CD14-positive monocyte (primary cell): ENCODE results near the gene APC. TPM values are rescaled to one million over a fixed set of nuclear protein-coding genes. Genes with fewer than 3 reads are reported as not detected.

Source experiments
- DNase-seq, 3 donors: peaks; one replicate each; pipeline ENCODE4 v3.0.0-alpha.2; 2011 to 2022
- H2AFZ ChIP-seq: 2 replicates; pipeline ENCODE4 v1.6.0; 2012; ENCODE audit warnings: mild to moderate bottlenecking, low read depth, low read length, inconsistent platforms; ENCODE audit not compliant: insufficient read depth, poor library complexity, severe bottlenecking
- H3K27ac ChIP-seq, 2 donors: 1 replicate in 1 of 2; 2 replicates in 1 of 2; pipeline ENCODE4 v1.5.1; 2012 to 2013; ENCODE audit warnings: low read length in 2 of 2, control low read depth in 1 of 2, inconsistent platforms in 1 of 2, low read depth in 1 of 2, mild to moderate bottlenecking in 1 of 2
- H3K27me3 ChIP-seq, 2 donors: one replicate each; pipeline versions ENCODE4 v1.6.0 to v1.6.1; 2011 to 2013; ENCODE audit warnings: low read length in 2 of 2; ENCODE audit not compliant: control insufficient read depth in 2 of 2, insufficient read depth in 2 of 2
- H3K36me3 ChIP-seq, 2 donors: replicated peaks in 1 of 2; 1 replicate in 1 of 2; 2 replicates in 1 of 2; pipeline versions ENCODE4 v1.5.1 to v1.6.1; 2012 to 2013; ENCODE audit warnings: low read length in 2 of 2, control low read depth in 1 of 2, inconsistent platforms in 1 of 2, mild to moderate bottlenecking in 1 of 2; ENCODE audit not compliant: insufficient read depth in 2 of 2, control insufficient read depth in 1 of 2
- H3K4me1 ChIP-seq, 2 donors: 1 replicate in 1 of 2; 2 replicates in 1 of 2; pipeline versions ENCODE4 v1.5.1 to v1.6.1; 2012 to 2013; ENCODE audit warnings: low read length in 2 of 2, control low read depth in 1 of 2, inconsistent platforms in 1 of 2, mild to moderate bottlenecking in 1 of 2, moderate library complexity in 1 of 2; ENCODE audit not compliant: insufficient read depth in 2 of 2, control insufficient read depth in 1 of 2
- H3K4me2 ChIP-seq: replicated peaks from 2 replicates; pipeline ENCODE3; 2012; ENCODE audit warnings: low read length, moderate library complexity, mild to moderate bottlenecking; ENCODE audit not compliant: poor library complexity, severe bottlenecking; ENCODE audit errors: extremely low read depth
- H3K4me3 ChIP-seq, 3 experiments: fragments of 200-600 bp in 1 of 3; sonication (generic) in 1 of 3; replicated peaks in 1 of 3; 1 replicate in 2 of 3; 2 replicates in 1 of 3; pipeline ENCODE4 v1.5.1; 2011 to 2013; ENCODE audit warnings: low read length in 3 of 3, mild to moderate bottlenecking in 3 of 3, control low read depth in 2 of 3, low read depth in 2 of 3, inconsistent platforms in 1 of 3, moderate library complexity in 1 of 3
- H3K79me2 ChIP-seq: 2 replicates; pipeline ENCODE4 v1.6.0; 2012; ENCODE audit warnings: mild to moderate bottlenecking, control low read depth, inconsistent platforms, low read length, moderate library complexity; ENCODE audit not compliant: insufficient read depth
- H3K9ac ChIP-seq: 2 replicates; pipeline ENCODE4 v1.6.0; 2017; ENCODE audit warnings: low read length, mild to moderate bottlenecking; ENCODE audit not compliant: insufficient read depth, poor library complexity, severe bottlenecking
- H3K9me3 ChIP-seq, 2 donors: replicated peaks in 1 of 2; 1 replicate in 1 of 2; 2 replicates in 1 of 2; pipeline versions ENCODE4 v1.5.1 to v1.6.1; 2012 to 2013; ENCODE audit warnings: low read length in 2 of 2, control low read depth in 1 of 2; ENCODE audit not compliant: control insufficient read depth in 1 of 2, insufficient read depth in 1 of 2
- H4K20me1 ChIP-seq: 2 replicates; pipeline ENCODE4 v1.6.0; 2012; ENCODE audit warnings: mild to moderate bottlenecking, low read length, control low read depth, moderate library complexity; ENCODE audit not compliant: insufficient read depth
- H3K27ac Mint-ChIP-seq, 7 donors: one replicate each; pipeline ENCODE4 v1.8.0; 2020; ENCODE audit warnings: mild to moderate bottlenecking in 7 of 7, mixed read lengths in 7 of 7, moderate library complexity in 6 of 7, inconsistent platforms in 2 of 7
- H3K27me3 Mint-ChIP-seq, 3 donors: one replicate each; pipeline ENCODE4 v1.8.0; 2021 to 2022; ENCODE audit warnings: low read depth in 3 of 3, mild to moderate bottlenecking in 3 of 3, mixed read lengths in 3 of 3, moderate library complexity in 3 of 3, inconsistent platforms in 1 of 3
- H3K36me3 Mint-ChIP-seq, 2 donors: one replicate each; pipeline ENCODE4 v1.8.0; 2020; ENCODE audit warnings: mixed read lengths in 2 of 2, inconsistent platforms in 1 of 2, mild to moderate bottlenecking in 1 of 2
- H3K4me1 Mint-ChIP-seq: one replicate; pipeline ENCODE4 v1.8.0; 2020; ENCODE audit warnings: mild to moderate bottlenecking, mixed read lengths
- H3K4me3 Mint-ChIP-seq, 2 donors: one replicate each; pipeline ENCODE4 v1.8.0; 2020; ENCODE audit warnings: mild to moderate bottlenecking in 2 of 2, mixed read lengths in 2 of 2, moderate library complexity in 1 of 2
- H3K9me3 Mint-ChIP-seq, 7 donors: one replicate each; pipeline ENCODE4 v1.8.0; 2020 to 2022; ENCODE audit warnings: mixed read lengths in 7 of 7, mild to moderate bottlenecking in 6 of 7, moderate library complexity in 6 of 7, inconsistent platforms in 2 of 7
- CTCF ChIP-seq: fragments of 200-600 bp; IDR thresholded peaks from one replicate; pipeline ENCODE4 v1.8.0; 2022; ENCODE audit warnings: antibody characterized with exemption, mild to moderate bottlenecking
- WGBS: methylation state at CpG from one replicate; pipeline ENCODE4 v1.1.5; 2013; ENCODE audit warnings: missing lambda C conversion rate; ENCODE audit not compliant: insufficient coverage; 5-methylcytosine and 5-hydroxymethylcytosine counted together
- intact Hi-C, 2 donors: fragments of 100-400 bp; cut with micrococcal nuclease; formaldehyde crosslinking; loops; one replicate each; pipeline versions ENCODE4 v1.15.0 to v1.15.1; 2023
- polyA plus RNA-seq, 3 donors: library from polyadenylated mRNA; depleted of rRNA in 1 of 3; unstranded in 2 of 3; stranded (reverse) in 1 of 3; fragments of 300-500 nt in 2 of 3; fragments of >200 nt in 1 of 3; fragmentation: Illumina TruSeq in 2 of 3; gene quantifications; 1 replicate in 2 of 3; 2 replicates in 1 of 3; pipeline ENCODE4 v1.2.3, GENCODE V29; 2012 to 2021

Gene APC
- polyA plus RNA-seq, 3 donors = 6.5 to 13.6 (median 9.0) TPM

GRCh38 chr5:112720576-112720975, 17.1 kb upstream of the APC start:
- intact Hi-C loops = no loop called here
- H4K20me1 ChIP-seq = peaks cover 100% of the 10 kb centered on the region
- DNase-seq = no peak

DNA sequence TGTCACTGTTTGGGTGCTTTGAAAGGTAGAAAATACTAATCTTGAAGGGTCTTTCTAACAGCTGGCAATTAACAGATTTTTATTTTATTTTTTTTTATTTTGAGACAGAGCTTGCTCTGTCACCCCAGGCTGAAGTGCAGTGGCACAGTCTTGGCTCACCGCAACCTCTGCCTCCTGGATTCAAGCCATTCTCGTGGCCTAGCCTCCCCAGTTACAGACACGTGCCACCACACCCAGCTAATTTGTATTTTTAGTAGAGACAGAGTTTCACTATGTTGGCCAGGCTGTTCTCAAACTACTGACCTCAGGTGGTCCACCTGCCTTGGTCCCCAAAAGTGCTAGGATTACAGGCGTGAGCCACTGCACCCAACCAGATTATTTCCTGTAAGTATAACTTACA, 12.8 kb upstream of the APC start:
- no peak for TF ChIP-seq CTCF
- Mint-ChIP-seq H3K27me3 (peaks cover 0 to 1% (median 0%) of the 10 kb centered on the region in 3 donors), H3K9me3 (peaks cover 0 to 2% (median 0%) of the 10 kb centered on the region in 7 donors), H3K4me3 (no peak overlapping the region), H3K27ac (no peak overlapping the region), H3K4me1 (peaks cover 19% of the 10 kb centered on the region), H3K36me3 (peaks cover 4 to 6% of the 10 kb centered on the region in 2 donors)
- Histone ChIP-seq H3K27me3 (no peaks in the 10 kb centered on the region), H3K27ac (no peak overlapping the region), H2AFZ (no peak overlapping the region), H3K79me2 (peaks cover 100% of the 10 kb centered on the region), H3K4me1 (no peaks in the 10 kb centered on the region), H3K36me3 (no peaks in the 10 kb centered on the region), H3K4me3 (no peak overlapping the region), H3K9ac (no peak overlapping the region), H3K4me2 (no peak overlapping the region), H4K20me1 (peaks cover 100% of the 10 kb centered on the region), H3K9me3 (no peaks in the 10 kb centered on the region)
- WGBS = no CpG with 5 or more reads among the region's 4 CpGs
- no peak for DNase-seq
- intact Hi-C loops = no loop called here

More at GRCh38 chr5:112720576-112720975, 17.1 kb upstream of the APC start:
- no peak overlapping the region for H3K27ac ChIP-seq
- peaks cover 30% of the 10 kb centered on the region for H3K4me1 Mint-ChIP-seq
- no peak for TF ChIP-seq CTCF
- WGBS = 100% methylated on average over 1 of the region's 2 CpGs
- H3K4me3 Mint-ChIP-seq = no peak overlapping the region
- H3K36me3 ChIP-seq = no peaks in the 10 kb centered on the region
- H3K4me3 ChIP-seq = no peak overlapping the region
- H3K9me3 Mint-ChIP-seq = peaks cover 0 to 3% (median 0%) of the 10 kb centered on the region in 7 donors
- H3K9ac ChIP-seq = no peak overlapping the region
- peaks cover 4 to 6% of the 10 kb centered on the region in 2 donors for H3K36me3 Mint-ChIP-seq
- H3K79me2 ChIP-seq = peaks cover 100% of the 10 kb centered on the region
- H3K27ac Mint-ChIP-seq = no peak overlapping the region
- no peak overlapping the region for H3K4me2 ChIP-seq
- peaks cover 0 to 7% of the 10 kb centered on the region in 2 donors for H3K4me1 ChIP-seq
- H3K27me3 ChIP-seq = no peaks in the 10 kb centered on the region
- H2AFZ ChIP-seq = no peak overlapping the region
- peaks cover 0 to 1% (median 0%) of the 10 kb centered on the region in 3 donors for H3K27me3 Mint-ChIP-seq
- H3K9me3 ChIP-seq = no peaks in the 10 kb centered on the region
